GM12878 (cell line): Measurements from ENCODE around the gene TMEM18.

Experiments used
- BCL11A ChIP-seq: IDR thresholded peaks from 2 replicates; pipeline ENCODE4 v1.6.1; 2011; ENCODE audit warnings: low read depth, low read length
- CEBPB ChIP-seq, 2 experiments: fragments of 150-350 bp in 1 of 2; IDR thresholded peaks; 2 replicates each; pipeline ENCODE4 v1.6.1; 2012 to 2014; ENCODE audit warnings: low read depth in 2 of 2, low read length in 2 of 2, borderline replicate concordance in 1 of 2, inconsistent platforms in 1 of 2
- DPF2 ChIP-seq: fragments of 450-650 bp; IDR thresholded peaks from 2 replicates; pipeline ENCODE4 v1.6.1; 2017; ENCODE audit warnings: mild to moderate bottlenecking
- EP300 ChIP-seq, 2 experiments: fragments of 150-350 bp in 1 of 2; IDR thresholded peaks; 2 replicates each; pipeline ENCODE4 v1.6.1; 2011 to 2012; ENCODE audit warnings: low read depth in 2 of 2, low read length in 2 of 2, borderline replicate concordance in 1 of 2, improper control_type of control experiment in 1 of 2, inconsistent platforms in 1 of 2; ENCODE audit not compliant: control insufficient read depth in 1 of 2
- POLR2A ChIP-seq: IDR thresholded peaks from 2 replicates; pipeline ENCODE4 v1.6.1; 2011; ENCODE audit warnings: low read depth, mild to moderate bottlenecking, low read length
- RAD21 ChIP-seq: IDR thresholded peaks from 2 replicates; pipeline ENCODE4 v1.6.1; 2011; ENCODE audit warnings: mild to moderate bottlenecking, low read depth, low read length, moderate library complexity; ENCODE audit not compliant: insufficient read depth
- SIN3A ChIP-seq: IDR thresholded peaks from 2 replicates; pipeline ENCODE4 v1.6.1; 2012; ENCODE audit warnings: low read depth, low read length, improper control_type of control experiment
- SMAD1 ChIP-seq: fragments of 450-650 bp; IDR thresholded peaks from 2 replicates; pipeline ENCODE4 v1.6.1; 2018; ENCODE audit warnings: mild to moderate bottlenecking, low read depth; ENCODE audit not compliant: partially characterized antibody
- SP1 ChIP-seq: IDR thresholded peaks from one replicate; pipeline ENCODE4 v1.6.1; 2011; ENCODE audit warnings: low read depth, low read length
- TF ChIP-seq, protein P1 (sequence below), 3 experiments: IDR thresholded peaks in 2 of 3; conservative IDR thresholded peaks in 1 of 3; 2 replicates each; pipeline ENCODE4 v1.5.1; 2011; ENCODE audit warnings: low read depth in 3 of 3, low read length in 3 of 3, mild to moderate bottlenecking in 3 of 3, control low read depth in 2 of 3, moderate library complexity in 2 of 3, inconsistent platforms in 1 of 3, mixed read lengths in 1 of 3; ENCODE audit not compliant: control insufficient read depth in 2 of 3, insufficient read depth in 1 of 3; ENCODE audit errors: extremely low read depth in 1 of 3
- TF ChIP-seq, protein P2 (sequence below): IDR thresholded peaks from 2 replicates; pipeline ENCODE4 v1.6.1; 2012; ENCODE audit warnings: low read depth, low read length, improper control_type of control experiment
- TF ChIP-seq, protein P3 (sequence below): fragments of 450-650 bp; IDR thresholded peaks from 2 replicates; pipeline ENCODE4 v1.6.1; 2017; ENCODE audit warnings: mild to moderate bottlenecking, moderate library complexity
- TF ChIP-seq, protein P4 (sequence below): fragments of 450-650 bp; formaldehyde crosslinking; IDR thresholded peaks from 2 replicates; pipeline ENCODE4 v1.4.0; 2022; ENCODE audit warnings: mild to moderate bottlenecking, moderate library complexity

DNA sequence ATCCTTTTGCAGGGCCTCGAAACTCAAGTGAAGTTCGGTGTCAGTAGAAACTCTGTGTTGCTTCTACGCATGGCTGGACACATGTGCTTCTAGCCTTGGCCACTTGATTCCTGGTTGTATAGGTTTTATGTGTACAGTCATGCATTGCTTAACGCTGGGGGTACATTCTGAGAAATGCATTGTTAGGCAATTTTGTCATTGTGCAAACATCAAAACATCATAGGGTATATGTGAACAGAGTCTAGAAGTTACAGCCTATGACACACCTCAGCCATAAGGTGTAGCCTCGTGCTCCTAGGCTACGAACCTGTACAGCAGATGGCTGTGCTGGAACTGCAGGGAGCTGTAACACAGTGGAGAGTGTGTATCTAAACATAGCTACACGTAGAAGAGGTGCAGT, 39.4 kb downstream of the TMEM18 start:
- TF ChIP-seq DPF2: no peak
- TF ChIP-seq, protein P1, sequence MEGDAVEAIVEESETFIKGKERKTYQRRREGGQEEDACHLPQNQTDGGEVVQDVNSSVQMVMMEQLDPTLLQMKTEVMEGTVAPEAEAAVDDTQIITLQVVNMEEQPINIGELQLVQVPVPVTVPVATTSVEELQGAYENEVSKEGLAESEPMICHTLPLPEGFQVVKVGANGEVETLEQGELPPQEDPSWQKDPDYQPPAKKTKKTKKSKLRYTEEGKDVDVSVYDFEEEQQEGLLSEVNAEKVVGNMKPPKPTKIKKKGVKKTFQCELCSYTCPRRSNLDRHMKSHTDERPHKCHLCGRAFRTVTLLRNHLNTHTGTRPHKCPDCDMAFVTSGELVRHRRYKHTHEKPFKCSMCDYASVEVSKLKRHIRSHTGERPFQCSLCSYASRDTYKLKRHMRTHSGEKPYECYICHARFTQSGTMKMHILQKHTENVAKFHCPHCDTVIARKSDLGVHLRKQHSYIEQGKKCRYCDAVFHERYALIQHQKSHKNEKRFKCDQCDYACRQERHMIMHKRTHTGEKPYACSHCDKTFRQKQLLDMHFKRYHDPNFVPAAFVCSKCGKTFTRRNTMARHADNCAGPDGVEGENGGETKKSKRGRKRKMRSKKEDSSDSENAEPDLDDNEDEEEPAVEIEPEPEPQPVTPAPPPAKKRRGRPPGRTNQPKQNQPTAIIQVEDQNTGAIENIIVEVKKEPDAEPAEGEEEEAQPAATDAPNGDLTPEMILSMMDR (IDR thresholded peaks at IDR 0.05 in 2 of 3, conservative IDR thresholded peaks at IDR 0.05 in 1 of 3; ENCODE audit: control insufficient read depth in 2 of 3, extremely low read depth in 1 of 3, insufficient read depth in 1 of 3, low read depth in 3 of 3, low read length in 3 of 3): no peak
- TF ChIP-seq, protein P2, sequence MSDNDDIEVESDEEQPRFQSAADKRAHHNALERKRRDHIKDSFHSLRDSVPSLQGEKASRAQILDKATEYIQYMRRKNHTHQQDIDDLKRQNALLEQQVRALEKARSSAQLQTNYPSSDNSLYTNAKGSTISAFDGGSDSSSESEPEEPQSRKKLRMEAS: no peak
- no peak for TF ChIP-seq SMAD1
- TF ChIP-seq, protein P3, sequence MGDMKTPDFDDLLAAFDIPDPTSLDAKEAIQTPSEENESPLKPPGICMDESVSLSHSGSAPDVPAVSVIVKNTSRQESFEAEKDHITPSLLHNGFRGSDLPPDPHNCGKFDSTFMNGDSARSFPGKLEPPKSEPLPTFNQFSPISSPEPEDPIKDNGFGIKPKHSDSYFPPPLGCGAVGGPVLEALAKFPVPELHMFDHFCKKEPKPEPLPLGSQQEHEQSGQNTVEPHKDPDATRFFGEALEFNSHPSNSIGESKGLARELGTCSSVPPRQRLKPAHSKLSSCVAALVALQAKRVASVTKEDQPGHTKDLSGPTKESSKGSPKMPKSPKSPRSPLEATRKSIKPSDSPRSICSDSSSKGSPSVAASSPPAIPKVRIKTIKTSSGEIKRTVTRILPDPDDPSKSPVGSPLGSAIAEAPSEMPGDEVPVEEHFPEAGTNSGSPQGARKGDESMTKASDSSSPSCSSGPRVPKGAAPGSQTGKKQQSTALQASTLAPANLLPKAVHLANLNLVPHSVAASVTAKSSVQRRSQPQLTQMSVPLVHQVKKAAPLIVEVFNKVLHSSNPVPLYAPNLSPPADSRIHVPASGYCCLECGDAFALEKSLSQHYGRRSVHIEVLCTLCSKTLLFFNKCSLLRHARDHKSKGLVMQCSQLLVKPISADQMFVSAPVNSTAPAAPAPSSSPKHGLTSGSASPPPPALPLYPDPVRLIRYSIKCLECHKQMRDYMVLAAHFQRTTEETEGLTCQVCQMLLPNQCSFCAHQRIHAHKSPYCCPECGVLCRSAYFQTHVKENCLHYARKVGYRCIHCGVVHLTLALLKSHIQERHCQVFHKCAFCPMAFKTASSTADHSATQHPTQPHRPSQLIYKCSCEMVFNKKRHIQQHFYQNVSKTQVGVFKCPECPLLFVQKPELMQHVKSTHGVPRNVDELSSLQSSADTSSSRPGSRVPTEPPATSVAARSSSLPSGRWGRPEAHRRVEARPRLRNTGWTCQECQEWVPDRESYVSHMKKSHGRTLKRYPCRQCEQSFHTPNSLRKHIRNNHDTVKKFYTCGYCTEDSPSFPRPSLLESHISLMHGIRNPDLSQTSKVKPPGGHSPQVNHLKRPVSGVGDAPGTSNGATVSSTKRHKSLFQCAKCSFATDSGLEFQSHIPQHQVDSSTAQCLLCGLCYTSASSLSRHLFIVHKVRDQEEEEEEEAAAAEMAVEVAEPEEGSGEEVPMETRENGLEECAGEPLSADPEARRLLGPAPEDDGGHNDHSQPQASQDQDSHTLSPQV: no peak
- no peak for TF ChIP-seq RAD21
- TF ChIP-seq, protein P4, sequence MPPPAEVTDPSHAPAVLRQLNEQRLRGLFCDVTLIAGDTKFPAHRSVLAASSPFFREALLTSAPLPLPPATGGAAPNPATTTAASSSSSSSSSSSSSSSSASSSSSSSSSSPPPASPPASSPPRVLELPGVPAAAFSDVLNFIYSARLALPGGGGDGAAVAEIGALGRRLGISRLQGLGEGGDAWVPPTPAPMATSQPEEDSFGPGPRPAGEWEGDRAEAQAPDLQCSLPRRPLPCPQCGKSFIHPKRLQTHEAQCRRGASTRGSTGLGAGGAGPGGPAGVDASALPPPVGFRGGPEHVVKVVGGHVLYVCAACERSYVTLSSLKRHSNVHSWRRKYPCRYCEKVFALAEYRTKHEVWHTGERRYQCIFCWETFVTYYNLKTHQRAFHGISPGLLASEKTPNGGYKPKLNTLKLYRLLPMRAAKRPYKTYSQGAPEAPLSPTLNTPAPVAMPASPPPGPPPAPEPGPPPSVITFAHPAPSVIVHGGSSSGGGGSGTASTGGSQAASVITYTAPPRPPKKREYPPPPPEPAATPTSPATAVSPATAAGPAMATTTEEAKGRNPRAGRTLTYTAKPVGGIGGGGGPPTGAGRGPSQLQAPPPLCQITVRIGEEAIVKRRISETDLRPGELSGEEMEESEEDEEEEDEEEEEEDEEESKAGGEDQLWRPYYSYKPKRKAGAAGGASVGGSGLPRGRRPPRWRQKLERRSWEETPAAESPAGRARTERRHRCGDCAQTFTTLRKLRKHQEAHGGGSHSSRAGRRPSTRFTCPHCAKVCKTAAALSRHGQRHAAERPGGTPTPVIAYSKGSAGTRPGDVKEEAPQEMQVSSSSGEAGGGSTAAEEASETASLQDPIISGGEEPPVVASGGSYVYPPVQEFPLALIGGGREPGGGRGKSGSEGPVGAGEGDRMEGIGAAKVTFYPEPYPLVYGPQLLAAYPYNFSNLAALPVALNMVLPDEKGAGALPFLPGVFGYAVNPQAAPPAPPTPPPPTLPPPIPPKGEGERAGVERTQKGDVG (CRISPR knock-in tag): no peak
- TF ChIP-seq POLR2A: no peak
- TF ChIP-seq EP300 (IDR thresholded peaks at IDR 0.05; ENCODE audit: borderline replicate concordance in 1 of 2, control insufficient read depth in 1 of 2, low read depth in 2 of 2, low read length in 2 of 2): no peak
- no peak for TF ChIP-seq CEBPB (IDR thresholded peaks at IDR 0.05; ENCODE audit: borderline replicate concordance in 1 of 2, low read depth in 2 of 2, low read length in 2 of 2)
- TF ChIP-seq SP1: no peak
- no peak for TF ChIP-seq SIN3A
- no peak for TF ChIP-seq BCL11A
